ENCODE measurements around the gene CRYZL1. TPM values are rescaled to one million over a fixed set of nuclear protein-coding genes. Genes with fewer than 3 reads are reported as not detected.

Gene CRYZL1
- total RNA-seq, 2 experiments from 2014 or later: 33.6 to 39.3 TPM

- ChIA-PET CTCF (no interaction called here), POLR2A (no interaction called here)
- H3K4me1 Mint-ChIP-seq: no peaks in the 10 kb centered on the region
- no peak overlapping the region for H3K27ac Mint-ChIP-seq
- DNase-seq: no peak
- H3K36me3 Mint-ChIP-seq (ENCODE audit: low read depth): no peaks in the 10 kb centered on the region
- H3K27me3 Mint-ChIP-seq: peaks cover 3% of the 10 kb centered on the region
- H3K4me3 Mint-ChIP-seq: no peak overlapping the region
- H3K9me3 Mint-ChIP-seq: no peaks in the 10 kb centered on the region
These were observed 31.9 kb upstream of the CRYZL1 start for GRCh38 chr21:33673473-33673872.

- H3K36me3 Mint-ChIP-seq (ENCODE audit: low read depth): no peaks in the 10 kb centered on the region
- peaks cover 2% of the 10 kb centered on the region for H3K27me3 Mint-ChIP-seq
- no peaks in the 10 kb centered on the region for H3K4me1 Mint-ChIP-seq
- ChIA-PET POLR2A (interaction anchor here (0.7 kb wide), 1 partner anchor 14 kb away, joined by 3 read pairs; no protein-coding TSS in a partner anchor), CTCF (no interaction called here)
- no peak for DNase-seq
- no peak overlapping the region for H3K4me3 Mint-ChIP-seq
- no peaks in the 10 kb centered on the region for H3K9me3 Mint-ChIP-seq
- no peak overlapping the region for H3K27ac Mint-ChIP-seq
These were observed 28.8 kb upstream of the CRYZL1 start for GRCh38 chr21:33670076-33670978.

- Mint-ChIP-seq H3K4me1 (no peaks in the 10 kb centered on the region), H3K4me3 (no peak overlapping the region), H3K36me3 (ENCODE audit: low read depth) (no peaks in the 10 kb centered on the region), H3K9me3 (no peaks in the 10 kb centered on the region), H3K27me3 (peaks cover 3% of the 10 kb centered on the region), H3K27ac (no peak overlapping the region)
- CTCF ChIA-PET: no interaction called here
- no peak for DNase-seq
- POLR2A ChIA-PET: no interaction called here
These were observed 27.1 kb upstream of the CRYZL1 start for GRCh38 chr21:33668620-33669019.

GRCh38 chr21:33668180-33668579 is 26.6 kb upstream of the CRYZL1 start:
- no peak for DNase-seq
- Mint-ChIP-seq H3K27me3 (peaks cover 3% of the 10 kb centered on the region), H3K4me3 (no peak overlapping the region), H3K4me1 (no peaks in the 10 kb centered on the region), H3K36me3 (ENCODE audit: low read depth) (no peaks in the 10 kb centered on the region), H3K9me3 (no peaks in the 10 kb centered on the region), H3K27ac (no peak overlapping the region)
- ChIA-PET POLR2A (no interaction called here), CTCF (no interaction called here)

- Mint-ChIP-seq H3K9me3 (no peaks in the 10 kb centered on the region), H3K4me3 (no peak overlapping the region), H3K27ac (no peak overlapping the region), H3K36me3 (ENCODE audit: low read depth) (no peaks in the 10 kb centered on the region), H3K4me1 (no peaks in the 10 kb centered on the region), H3K27me3 (peaks cover 3% of the 10 kb centered on the region)
- POLR2A ChIA-PET: no interaction called here
- CTCF ChIA-PET: no interaction called here
- DNase-seq: no peak
These were observed 26.1 kb upstream of the CRYZL1 start for GRCh38 chr21:33667636-33668035.

GRCh38 chr21:33666153-33666552 is 24.6 kb upstream of the CRYZL1 start:
- ChIA-PET CTCF (no interaction called here), POLR2A (no interaction called here)
- no peak for DNase-seq
- Mint-ChIP-seq H3K4me1 (no peaks in the 10 kb centered on the region), H3K36me3 (ENCODE audit: low read depth) (no peaks in the 10 kb centered on the region), H3K27me3 (peaks cover 3% of the 10 kb centered on the region), H3K9me3 (no peaks in the 10 kb centered on the region), H3K4me3 (no peak overlapping the region), H3K27ac (no peak overlapping the region)

GRCh38 chr21:33664135-33664534 is 22.6 kb upstream of the CRYZL1 start:
- DNase-seq: no peak
- no peaks in the 10 kb centered on the region for H3K9me3 Mint-ChIP-seq
- H3K4me3 Mint-ChIP-seq: no peak overlapping the region
- ChIA-PET CTCF (no interaction called here), POLR2A (no interaction called here)
- H3K27ac Mint-ChIP-seq: no peak overlapping the region
- no peaks in the 10 kb centered on the region for H3K36me3 Mint-ChIP-seq (ENCODE audit: low read depth)
- no peaks in the 10 kb centered on the region for H3K4me1 Mint-ChIP-seq
- peaks cover 3% of the 10 kb centered on the region for H3K27me3 Mint-ChIP-seq

GRCh38 chr21:33663241-33663640 is 21.7 kb upstream of the CRYZL1 start:
- Mint-ChIP-seq H3K27me3 (peaks cover 3% of the 10 kb centered on the region), H3K4me1 (no peaks in the 10 kb centered on the region), H3K9me3 (no peaks in the 10 kb centered on the region), H3K4me3 (no peak overlapping the region), H3K27ac (no peak overlapping the region), H3K36me3 (ENCODE audit: low read depth) (no peaks in the 10 kb centered on the region)
- ChIA-PET POLR2A (no interaction called here), CTCF (no interaction called here)
- no peak for DNase-seq

- ChIA-PET POLR2A (no interaction called here), CTCF (no interaction called here)
- Mint-ChIP-seq H3K27me3 (peaks cover 2% of the 10 kb centered on the region), H3K4me1 (no peaks in the 10 kb centered on the region), H3K36me3 (ENCODE audit: low read depth) (no peaks in the 10 kb centered on the region), H3K27ac (no peak overlapping the region), H3K9me3 (no peaks in the 10 kb centered on the region), H3K4me3 (no peak overlapping the region)
- DNase-seq: no peak
These were observed 20.5 kb upstream of the CRYZL1 start for GRCh38 chr21:33662046-33662445.

GRCh38 chr21:33661146-33661545 is 19.6 kb upstream of the CRYZL1 start:
- Mint-ChIP-seq H3K4me3 (no peak overlapping the region), H3K27ac (no peak overlapping the region), H3K4me1 (no peaks in the 10 kb centered on the region), H3K36me3 (ENCODE audit: low read depth) (no peaks in the 10 kb centered on the region), H3K9me3 (no peaks in the 10 kb centered on the region), H3K27me3 (peaks cover 1% of the 10 kb centered on the region)
- CTCF ChIA-PET: no interaction called here
- no peak for DNase-seq
- POLR2A ChIA-PET: no interaction called here

- Mint-ChIP-seq H3K36me3 (ENCODE audit: low read depth) (no peaks in the 10 kb centered on the region), H3K9me3 (no peaks in the 10 kb centered on the region), H3K4me3 (no peak overlapping the region), H3K4me1 (no peaks in the 10 kb centered on the region), H3K27ac (no peak overlapping the region), H3K27me3 (peaks cover 1% of the 10 kb centered on the region)
- DNase-seq: no peak
- ChIA-PET CTCF (no interaction called here), POLR2A (no interaction called here)
These were observed 18.9 kb upstream of the CRYZL1 start for GRCh38 chr21:33660406-33660805.

- H3K4me3 Mint-ChIP-seq: no peak overlapping the region
- no peaks in the 10 kb centered on the region for H3K4me1 Mint-ChIP-seq
- H3K9me3 Mint-ChIP-seq: no peaks in the 10 kb centered on the region
- POLR2A ChIA-PET: no interaction called here
- no peak for DNase-seq
- no peak overlapping the region for H3K27ac Mint-ChIP-seq
- no peaks in the 10 kb centered on the region for H3K36me3 Mint-ChIP-seq (ENCODE audit: low read depth)
- CTCF ChIA-PET: no interaction called here
- peaks cover 1% of the 10 kb centered on the region for H3K27me3 Mint-ChIP-seq
These were observed 18.0 kb upstream of the CRYZL1 start for GRCh38 chr21:33659568-33659949.

- Mint-ChIP-seq H3K27ac (no peak overlapping the region), H3K27me3 (peaks cover under 1% of the 10 kb centered on the region), H3K36me3 (ENCODE audit: low read depth) (no peaks in the 10 kb centered on the region), H3K4me3 (no peak overlapping the region), H3K9me3 (no peaks in the 10 kb centered on the region), H3K4me1 (no peaks in the 10 kb centered on the region)
- CTCF ChIA-PET: no interaction called here
- DNase-seq: no peak
- POLR2A ChIA-PET: no interaction called here
These were observed 17.5 kb upstream of the CRYZL1 start for GRCh38 chr21:33658919-33659567.
